Activated T-helper 1 cell treated with anti-CD3 and anti-CD28 coated beads, Interleukin-2, amount 50 U/mL, for 16 hours (primary cell): Measurements from ENCODE around the gene SLC43A3.

Source experiments
- DNase-seq, 2 donors: peaks; one replicate each; pipeline ENCODE4 v3.0.0-alpha.2; 2020; ENCODE audit warnings: low read depth in 1 of 2, low spot score in 1 of 2

SLC43A3 gene

DNA sequence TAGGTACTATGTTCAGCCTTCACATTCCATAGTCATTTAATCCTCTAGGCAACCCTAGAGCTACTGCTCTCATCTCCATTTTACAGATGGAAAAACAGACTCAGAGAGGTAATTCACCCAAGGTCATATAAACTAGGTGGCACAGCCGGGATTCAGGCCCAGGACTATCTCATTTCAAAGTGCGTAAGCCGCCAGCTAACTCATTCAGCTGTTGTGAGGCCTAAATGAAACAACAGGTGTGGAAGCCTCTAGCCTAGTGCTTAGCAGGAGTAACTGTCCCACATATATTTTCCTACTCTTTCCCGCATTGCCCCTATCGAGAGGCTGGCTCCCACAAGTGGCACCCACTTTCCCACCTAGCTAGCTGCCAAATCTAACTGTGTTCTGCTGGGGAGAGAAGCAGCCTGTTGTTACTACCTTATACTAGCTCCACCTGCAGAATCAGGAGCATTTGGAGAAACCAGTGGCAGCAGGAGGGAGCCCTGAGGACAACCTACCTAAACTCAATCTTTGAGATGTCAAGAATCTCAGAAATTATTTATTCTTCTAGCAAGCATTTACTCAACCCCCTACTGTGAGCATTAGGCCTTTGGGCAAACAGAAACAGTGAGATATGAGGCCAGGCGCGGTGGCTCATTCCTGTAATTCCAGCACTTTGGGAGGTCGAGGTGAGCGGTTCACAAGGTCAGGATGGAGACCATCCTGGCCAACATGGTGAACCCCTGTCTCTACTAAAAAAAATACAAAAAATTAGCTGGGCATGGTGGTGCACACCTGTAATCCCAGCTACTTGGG, 66.8 kb downstream of the SLC43A3 start:
- no peak for DNase-seq

DNA sequence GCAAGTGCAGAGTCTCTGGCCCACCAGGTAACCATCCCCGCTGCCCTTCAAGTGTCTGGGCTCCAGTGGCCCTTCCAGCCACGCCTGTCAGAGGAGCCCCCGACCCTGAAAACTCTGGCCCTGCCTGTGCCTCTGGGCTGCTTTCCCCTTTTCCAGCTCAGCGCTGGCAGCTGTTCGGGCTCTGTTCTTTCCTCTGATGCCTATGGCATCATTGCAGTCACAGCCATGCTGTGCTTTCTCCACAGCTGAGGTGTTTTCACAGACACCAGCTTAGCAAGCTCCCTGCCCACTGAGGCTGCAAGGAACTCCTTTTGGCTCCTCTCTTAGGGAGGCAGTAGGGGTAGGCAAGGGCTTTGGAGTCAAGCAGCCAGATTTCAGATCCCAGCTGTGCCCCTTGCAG, 67.5 kb downstream of the SLC43A3 start:
- no peak for DNase-seq

- no peak for DNase-seq
Measured at GRCh38 chr11:57358991-57359390, 67.9 kb downstream of the SLC43A3 start.

DNA sequence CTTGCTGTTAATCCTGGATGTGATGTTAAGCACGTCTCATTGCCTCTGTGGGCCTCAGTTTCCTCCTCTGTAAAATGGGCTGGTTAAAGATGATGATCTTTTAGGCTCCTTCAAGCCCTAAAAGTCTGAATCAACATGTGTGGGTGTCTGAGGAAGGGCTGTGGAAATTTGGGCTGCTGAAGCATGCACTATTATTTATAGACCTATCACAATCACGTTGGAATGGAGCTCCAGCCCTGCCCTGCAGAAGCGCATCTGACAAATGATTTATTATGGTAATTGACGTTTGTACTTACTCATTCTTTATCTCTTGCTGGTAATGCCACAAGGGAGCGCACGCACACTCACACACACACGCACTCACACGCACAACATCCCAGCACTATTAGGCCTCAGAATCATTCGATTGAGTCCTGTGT, 68.4 kb downstream of the SLC43A3 start:
- no peak for DNase-seq

- no peak for DNase-seq
Measured at GRCh38 chr11:57357856-57358255, 69.1 kb downstream of the SLC43A3 start.

DNA sequence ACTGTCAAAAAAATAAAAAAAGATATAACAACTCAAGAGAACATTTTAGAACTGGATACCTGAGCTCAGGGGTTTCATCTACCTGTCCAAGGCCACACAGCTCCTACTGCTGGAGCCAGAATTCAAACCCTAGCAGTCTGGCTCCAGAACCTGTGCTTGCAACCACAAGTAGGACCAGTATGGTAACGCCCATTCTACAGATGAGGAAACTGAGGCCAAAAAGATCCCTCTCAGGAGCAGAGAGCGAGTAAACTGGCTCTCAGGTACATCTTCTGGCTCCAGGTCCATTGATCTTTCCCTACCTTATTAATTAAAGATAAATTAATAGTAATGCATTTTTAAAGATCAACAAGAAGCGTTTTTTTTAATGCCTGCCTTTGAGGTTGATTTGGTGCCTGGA, 69.6 kb downstream of the SLC43A3 start:
- no peak for DNase-seq
